GM23248 (cell line): Measurements from ENCODE around the gene PALB2. TPM values are rescaled to one million over a fixed set of nuclear protein-coding genes. Genes with fewer than 3 reads are reported as not detected.

Experiments
- DNase-seq: peaks from one replicate; pipeline ENCODE4 v3.0.0-alpha.2; 2015
- H2AFZ ChIP-seq: fragments of 200-600 bp; sonication (generic); 2 replicates; pipeline ENCODE4 v1.6.1; 2016; ENCODE audit warnings: antibody characterized with exemption
- H3F3A ChIP-seq: fragments of 200-600 bp; sonication (generic); 2 replicates; pipeline ENCODE4 v1.6.1; 2016; ENCODE audit warnings: mild to moderate bottlenecking, antibody characterized with exemption, mixed run types; ENCODE audit not compliant: insufficient read depth
- H3K27ac ChIP-seq: fragments of 200-600 bp; sonication (generic); 2 replicates; pipeline ENCODE4 v1.5.1; 2016; ENCODE audit warnings: mild to moderate bottlenecking
- H3K27me3 ChIP-seq: fragments of 200-600 bp; sonication (generic); replicated peaks from 2 replicates; pipeline ENCODE4 v1.6.1; 2016; ENCODE audit warnings: mild to moderate bottlenecking; ENCODE audit not compliant: insufficient read depth
- H3K36me3 ChIP-seq: fragments of 200-600 bp; sonication (generic); 2 replicates; pipeline ENCODE4 v1.6.1; 2016; ENCODE audit warnings: low read depth, mild to moderate bottlenecking
- H3K4me1 ChIP-seq: fragments of 200-600 bp; sonication (generic); 2 replicates; pipeline ENCODE4 v1.6.1; 2016; ENCODE audit warnings: mild to moderate bottlenecking; ENCODE audit not compliant: insufficient read depth
- H3K4me2 ChIP-seq: fragments of 200-600 bp; sonication (generic); one replicate; pipeline ENCODE4 v1.6.1; 2016; ENCODE audit warnings: mild to moderate bottlenecking; ENCODE audit not compliant: unreplicated experiment
- H3K4me3 ChIP-seq: fragments of 200-600 bp; sonication (generic); 2 replicates; pipeline ENCODE4 v1.5.1; 2016; ENCODE audit warnings: mild to moderate bottlenecking
- H3K79me2 ChIP-seq: fragments of 200-600 bp; sonication (generic); 2 replicates; pipeline ENCODE4 v1.6.1; 2016; ENCODE audit warnings: mild to moderate bottlenecking; ENCODE audit not compliant: insufficient read depth
- H3K9ac ChIP-seq: fragments of 200-600 bp; sonication (generic); 2 replicates; pipeline ENCODE4 v1.6.1; 2016; ENCODE audit warnings: mild to moderate bottlenecking
- H3K9me2 ChIP-seq: fragments of 200-600 bp; sonication (generic); 2 replicates; pipeline ENCODE4 v1.6.1; 2016; ENCODE audit warnings: mixed run types, mild to moderate bottlenecking, moderate library complexity; ENCODE audit not compliant: insufficient read depth
- H3K9me3 ChIP-seq: fragments of 200-600 bp; sonication (generic); one replicate; pipeline ENCODE4 v1.6.1; 2017; ENCODE audit warnings: low read depth
- H4K20me1 ChIP-seq: fragments of 200-600 bp; sonication (generic); 2 replicates; pipeline ENCODE4 v1.6.0; 2016; ENCODE audit not compliant: insufficient read depth
- EZH2 ChIP-seq: fragments of 200-600 bp; sonication (generic); IDR thresholded peaks from 2 replicates; pipeline ENCODE4 v1.6.1; 2018; ENCODE audit warnings: antibody characterized with exemption, mild to moderate bottlenecking; ENCODE audit not compliant: insufficient read depth, poor library complexity, severe bottlenecking
- EZH2phosphoT487 ChIP-seq: fragments of 200-600 bp; sonication (generic); IDR thresholded peaks from 2 replicates; pipeline ENCODE4 v1.6.1; 2018; ENCODE audit warnings: antibody characterized with exemption, moderate library complexity, mild to moderate bottlenecking, low read depth; ENCODE audit not compliant: insufficient read depth
- WGBS, 2 experiments: methylation state at CpG; one replicate each; pipeline ENCODE4 v1.1.6; 2015 to 2017; ENCODE audit warnings: low lambda C conversion rate in 2 of 2, low coverage in 1 of 2; ENCODE audit errors: missing lambda C conversion rate in 2 of 2; 5-methylcytosine and 5-hydroxymethylcytosine counted together
- in situ Hi-C: fragments of 300-500 bp; cut with MboI; formaldehyde crosslinking; loops from 2 replicates; pipeline ENCODE4 v1.15.0; 2020
- polyA plus RNA-seq: library from polyadenylated mRNA; unstranded; fragments of >200 nt; fragmentation: Nextera tagmentation; extraction: Ambion mirVana; gene quantifications from 2 replicates; pipeline ENCODE4 v1.2.1, GENCODE V29; 2016
- total RNA-seq: library from RNA; depleted of rRNA; stranded (reverse); fragments of >200 nt; shearing (Covaris generic); gene quantifications from 2 replicates; pipeline ENCODE4 v1.2.3, GENCODE V29; 2014

PALB2 gene
- total and polyA plus RNA-seq, 2 experiments from 2014 or later = 7.8 to 15.3 TPM

GRCh38 chr16:23678430-23679273, 37.5 kb upstream of the PALB2 start, which contains the start of gene PLK1:
Gene PLK1, plus strand, starts transcription at chr16:23678889. Its CDS starts 44 bp downstream, at chr16:23678933.
- peak within 1 kb of the TSS; percentile 83 for H2AFZ ChIP-seq
- H3K27ac ChIP-seq = peak within 1 kb of the TSS; percentile 60
- 1% methylated on average over 69 to 75 of the region's 75 CpGs for WGBS, 2 experiments

GRCh38 chr16:23676924-23677480, 35.9 kb upstream of the PALB2 start:
- H3K27ac ChIP-seq = peak overlapping the region; percentile 39
- peak; percentile 75 for DNase-seq

More at GRCh38 chr16:23678430-23679273, 37.5 kb upstream of the PALB2 start, which contains the start of gene PLK1:
- in situ Hi-C loops = loop anchor here (25.0 kb wide), 1 partner anchor 834 kb away; no protein-coding TSS in a partner anchor
- Histone ChIP-seq H3K4me3 (peak within 1 kb of the TSS; percentile 78), H3F3A (peaks cover 16% of the 10 kb centered on the region), H3K36me3 (no peaks in the 10 kb centered on the region; the same call in 1 of the 2 replicates), H4K20me1 (no peaks in the 10 kb centered on the region), H3K79me2 (peaks cover 47% of the 10 kb centered on the region), H3K4me2 (peak within 1 kb of the TSS; percentile 80), H3K9me3 (no peaks in the 10 kb centered on the region), H3K27me3 (no peaks in the 10 kb centered on the region), H3K9ac (peak within 1 kb of the TSS; percentile 82), H3K9me2 (no peaks in the 10 kb centered on the region), H3K4me1 (peaks cover 25% of the 10 kb centered on the region)
- peak; percentile 97 for DNase-seq
- TF ChIP-seq EZH2phosphoT487 = no peak
- no peak for TF ChIP-seq EZH2

GRCh38 chr16:23673971-23674614, 33.0 kb upstream of the PALB2 start:
- no peak overlapping the region for H2AFZ ChIP-seq
- peaks cover 7% of the 10 kb centered on the region; the same call in 1 of the 2 replicates for H3K36me3 ChIP-seq
- 90 to 91% methylated on average over 8 of the region's 8 CpGs for WGBS, 2 experiments
- H3F3A ChIP-seq = peaks cover 35% of the 10 kb centered on the region
- H3K4me2 ChIP-seq = no peak overlapping the region
- peaks cover 30% of the 10 kb centered on the region for H3K4me1 ChIP-seq
- H4K20me1 ChIP-seq = no peaks in the 10 kb centered on the region
- H3K79me2 ChIP-seq = peaks cover 15% of the 10 kb centered on the region
- H3K9me2 ChIP-seq = no peaks in the 10 kb centered on the region
- H3K27ac ChIP-seq = no peak overlapping the region
- H3K4me3 ChIP-seq = no peak overlapping the region
- no peaks in the 10 kb centered on the region for H3K27me3 ChIP-seq
- no peak for TF ChIP-seq EZH2phosphoT487
- TF ChIP-seq EZH2 = no peak
- H3K9me3 ChIP-seq = no peaks in the 10 kb centered on the region
- no peak overlapping the region for H3K9ac ChIP-seq
- in situ Hi-C loops = no loop called here
- DNase-seq = no peak

More at GRCh38 chr16:23676924-23677480, 35.9 kb upstream of the PALB2 start:
- H3K4me1 ChIP-seq = peaks cover 25% of the 10 kb centered on the region
- no peaks in the 10 kb centered on the region for H3K27me3 ChIP-seq
- no peaks in the 10 kb centered on the region for H4K20me1 ChIP-seq
- H3K9me3 ChIP-seq = no peaks in the 10 kb centered on the region
- H3K9me2 ChIP-seq = no peaks in the 10 kb centered on the region
- H3K79me2 ChIP-seq = peaks cover 37% of the 10 kb centered on the region
- TF ChIP-seq EZH2phosphoT487 = no peak
- no peak for TF ChIP-seq EZH2
- in situ Hi-C loops = loop anchor here (25.0 kb wide), 1 partner anchor 835 kb away; no protein-coding TSS in a partner anchor
- no peak overlapping the region for H2AFZ ChIP-seq
- peaks cover 16% of the 10 kb centered on the region for H3F3A ChIP-seq
- 62 to 69% methylated on average over 2 of the region's 2 CpGs for WGBS, 2 experiments
- H3K4me2 ChIP-seq = no peak overlapping the region
- H3K9ac ChIP-seq = 0 out of 2 replicates have a peak overlapping the region, but pooled peaks have one; percentile 82
- H3K36me3 ChIP-seq = peaks cover 4% of the 10 kb centered on the region; the same call in 1 of the 2 replicates
- no peak overlapping the region for H3K4me3 ChIP-seq

- Histone ChIP-seq H3K9ac (peak overlapping the region; percentile 38; the same call in 1 of the 2 replicates), H3K9me2 (no peaks in the 10 kb centered on the region), H3K27me3 (no peaks in the 10 kb centered on the region), H3K27ac (peak overlapping the region; percentile 78), H3K79me2 (peaks cover 11% of the 10 kb centered on the region; the same call in 1 of the 2 replicates), H2AFZ (no peak overlapping the region), H3K4me2 (peak overlapping the region; percentile 20), H3K4me3 (no peak overlapping the region), H4K20me1 (no peaks in the 10 kb centered on the region), H3F3A (peaks cover 39% of the 10 kb centered on the region), H3K4me1 (peaks cover 16% of the 10 kb centered on the region), H3K36me3 (peaks cover 30% of the 10 kb centered on the region; the same call in 1 of the 2 replicates), H3K9me3 (no peaks in the 10 kb centered on the region)
- no peak for TF ChIP-seq EZH2
- no peak for TF ChIP-seq EZH2phosphoT487
- 73 to 74% methylated on average over 4 of the region's 4 CpGs for WGBS, 2 experiments
- in situ Hi-C loops = no loop called here
- DNase-seq = peak; percentile 93
These were observed 29.1 kb upstream of the PALB2 start for GRCh38 chr16:23670137-23670776.
